Activated T-cell treated with anti-CD3 and anti-CD28 coated beads, Interleukin-2, amount 50 U/mL, for 72 hours (primary cell): Measurements from ENCODE around the gene ABHD17A. TPM values are rescaled to one million over a fixed set of nuclear protein-coding genes. Genes with fewer than 3 reads are reported as not detected.

Experiments
- ATAC-seq, 2 donors: fragments of 150-1000 bp; cut with Tn5 transposase; replicated peaks in 1 of 2; 2 replicates each; pipeline ENCODE4 v1.10.0; 2021; ENCODE audit warnings: moderate library complexity in 2 of 2, mild to moderate bottlenecking in 1 of 2
- DNase-seq, 2 donors: peaks; one replicate each; pipeline ENCODE4 v3.0.0; 2021 to 2022; ENCODE audit warnings: mixed read lengths in 1 of 2
- H3K27ac Mint-ChIP-seq: one replicate; pipeline ENCODE4 v1.8.0; 2022; ENCODE audit warnings: mild to moderate bottlenecking, moderate library complexity, mixed read lengths
- H3K27me3 Mint-ChIP-seq: one replicate; pipeline ENCODE4 v1.8.0; 2022; ENCODE audit warnings: low read depth, mixed read lengths
- H3K36me3 Mint-ChIP-seq, 2 donors: one replicate each; pipeline ENCODE4 v1.8.0; 2022; ENCODE audit warnings: mixed read lengths in 2 of 2, mild to moderate bottlenecking in 1 of 2; ENCODE audit not compliant: insufficient read depth in 2 of 2
- H3K4me1 Mint-ChIP-seq: one replicate; pipeline ENCODE4 v1.8.0; 2022; ENCODE audit warnings: low read depth, mixed read lengths
- H3K4me3 Mint-ChIP-seq, 2 donors: one replicate each; pipeline ENCODE4 v1.8.0; 2022; ENCODE audit warnings: mild to moderate bottlenecking in 2 of 2, mixed read lengths in 2 of 2, moderate library complexity in 2 of 2
- H3K9me3 Mint-ChIP-seq, 2 donors: one replicate each; pipeline ENCODE4 v1.8.0; 2022; ENCODE audit warnings: mixed read lengths in 2 of 2
- total RNA-seq, 2 donors: library from RNA; stranded (reverse); gene quantifications; one replicate each; pipeline ENCODE4 v1.2.3, GENCODE V29; 2022

ABHD17A gene
- total RNA-seq, 2 donors from 2014 or later: 84.2 to 92.1 TPM

GRCh38 chr19:1862424-1863327, 22.6 kb downstream of the ABHD17A start:
- peak overlapping the region; percentile 85 for H3K27ac Mint-ChIP-seq
- H3K9me3 Mint-ChIP-seq: no peaks in the 10 kb centered on the region
- no peaks in the 10 kb centered on the region for H3K27me3 Mint-ChIP-seq
- peak; percentile 67 to 74 for DNase-seq
- ATAC-seq: peak; percentile 3 to 6
- H3K4me1 Mint-ChIP-seq: peaks cover 34% of the 10 kb centered on the region
- H3K36me3 Mint-ChIP-seq: peaks cover 0 to 1% of the 10 kb centered on the region in 2 donors
- H3K4me3 Mint-ChIP-seq: peak overlapping the region; percentile 95 to 99

- Mint-ChIP-seq H3K4me1 (peaks cover 34% of the 10 kb centered on the region), H3K36me3 (peaks cover 0 to 1% of the 10 kb centered on the region in 2 donors), H3K27me3 (no peaks in the 10 kb centered on the region), H3K9me3 (no peaks in the 10 kb centered on the region), H3K27ac (peak overlapping the region; percentile 85), H3K4me3 (peak overlapping the region; percentile 95 to 99)
- DNase-seq (no peak), ATAC-seq (no peak)
These were observed 23.2 kb downstream of the ABHD17A start for GRCh38 chr19:1862068-1862423.

- no peaks in the 10 kb centered on the region for H3K27me3 Mint-ChIP-seq
- no peak for DNase-seq
- no peak for ATAC-seq
- H3K36me3 Mint-ChIP-seq: peaks cover 0 to 1% of the 10 kb centered on the region in 2 donors
- H3K27ac Mint-ChIP-seq: peak overlapping the region; percentile 34
- no peaks in the 10 kb centered on the region for H3K9me3 Mint-ChIP-seq
- H3K4me1 Mint-ChIP-seq: peaks cover 35% of the 10 kb centered on the region
- peak overlapping the region; percentile 95 to 99 for H3K4me3 Mint-ChIP-seq
These were observed 23.7 kb downstream of the ABHD17A start for GRCh38 chr19:1861599-1862031.

- Mint-ChIP-seq H3K9me3 (no peaks in the 10 kb centered on the region), H3K4me1 (peaks cover 40% of the 10 kb centered on the region), H3K27me3 (no peaks in the 10 kb centered on the region), H3K27ac (no peak overlapping the region), H3K4me3 (peak overlapping the region; percentile 95 to 99), H3K36me3 (peaks cover 0 to 1% of the 10 kb centered on the region in 2 donors)
- DNase-seq (no peak), ATAC-seq (no peak)
These were observed 24.3 kb downstream of the ABHD17A start for GRCh38 chr19:1860821-1861598.

- no peak overlapping the region for H3K27ac Mint-ChIP-seq
- ATAC-seq: no peak
These were observed 25.1 kb downstream of the ABHD17A start for GRCh38 chr19:1860042-1860775.

GRCh38 chr19:1859331-1859781, 25.9 kb downstream of the ABHD17A start:
- ATAC-seq (no peak), DNase-seq (no peak)
- H3K9me3 Mint-ChIP-seq: no peaks in the 10 kb centered on the region
- H3K27ac Mint-ChIP-seq: no peak overlapping the region
- peaks cover 0 to 1% of the 10 kb centered on the region in 2 donors for H3K36me3 Mint-ChIP-seq
- H3K4me3 Mint-ChIP-seq: peak overlapping the region; percentile 40 to 99
- peaks cover 54% of the 10 kb centered on the region for H3K4me1 Mint-ChIP-seq
- H3K27me3 Mint-ChIP-seq: no peaks in the 10 kb centered on the region

More at GRCh38 chr19:1860042-1860775, 25.1 kb downstream of the ABHD17A start:
- Mint-ChIP-seq H3K4me1 (peaks cover 45% of the 10 kb centered on the region), H3K4me3 (peak overlapping the region; percentile 40 to 99), H3K27me3 (no peaks in the 10 kb centered on the region), H3K9me3 (no peaks in the 10 kb centered on the region), H3K36me3 (peaks cover 0 to 1% of the 10 kb centered on the region in 2 donors)
- peak; percentile 52 to 60 for DNase-seq

GRCh38 chr19:1858412-1859081, 26.7 kb downstream of the ABHD17A start:
- H3K27ac Mint-ChIP-seq: peak overlapping the region; percentile 46
- H3K9me3 Mint-ChIP-seq: no peaks in the 10 kb centered on the region
- no peak for DNase-seq
- H3K4me1 Mint-ChIP-seq: peaks cover 56% of the 10 kb centered on the region
- H3K4me3 Mint-ChIP-seq: peak overlapping the region; percentile 29 to 56
- peaks cover 0 to 1% of the 10 kb centered on the region in 2 donors for H3K36me3 Mint-ChIP-seq
- no peaks in the 10 kb centered on the region for H3K27me3 Mint-ChIP-seq
- no peak for ATAC-seq

GRCh38 chr19:1857648-1858326, 27.5 kb downstream of the ABHD17A start:
- peaks cover 0 to 1% of the 10 kb centered on the region in 2 donors for H3K36me3 Mint-ChIP-seq

GRCh38 chr19:1856698-1857603, 28.3 kb downstream of the ABHD17A start:
- DNase-seq (peak; percentile 69 to 73), ATAC-seq (peak; percentile 25 to 41)
- no peaks in the 10 kb centered on the region for H3K27me3 Mint-ChIP-seq
- H3K4me3 Mint-ChIP-seq: peak overlapping the region; percentile 90 to 91
- no peaks in the 10 kb centered on the region for H3K36me3 Mint-ChIP-seq
- no peak overlapping the region for H3K27ac Mint-ChIP-seq
- peaks cover 63% of the 10 kb centered on the region for H3K4me1 Mint-ChIP-seq
- H3K9me3 Mint-ChIP-seq: no peaks in the 10 kb centered on the region

More at GRCh38 chr19:1857648-1858326, 27.5 kb downstream of the ABHD17A start:
- no peaks in the 10 kb centered on the region for H3K27me3 Mint-ChIP-seq
- peak overlapping the region; percentile 29 to 79 for H3K4me3 Mint-ChIP-seq
- no peak for DNase-seq
- no peaks in the 10 kb centered on the region for H3K9me3 Mint-ChIP-seq
- no peak for ATAC-seq
- peaks cover 62% of the 10 kb centered on the region for H3K4me1 Mint-ChIP-seq
- peak overlapping the region; percentile 46 for H3K27ac Mint-ChIP-seq

- Mint-ChIP-seq H3K4me1 (peaks cover 57% of the 10 kb centered on the region), H3K27me3 (no peaks in the 10 kb centered on the region), H3K9me3 (no peaks in the 10 kb centered on the region), H3K27ac (peak overlapping the region; percentile 12), H3K36me3 (no peaks in the 10 kb centered on the region), H3K4me3 (peak overlapping the region; percentile 90 to 91)
- DNase-seq: no peak
- ATAC-seq: no peak
These were observed 29.0 kb downstream of the ABHD17A start for GRCh38 chr19:1856345-1856697.

- Mint-ChIP-seq H3K4me1 (peaks cover 55% of the 10 kb centered on the region), H3K36me3 (no peaks in the 10 kb centered on the region), H3K27ac (peak overlapping the region; percentile 80), H3K27me3 (no peaks in the 10 kb centered on the region), H3K4me3 (peak overlapping the region; percentile 90 to 91), H3K9me3 (no peaks in the 10 kb centered on the region)
- peak; percentile 53 to 54 for DNase-seq
- peak; percentile 33 to 41 for ATAC-seq
These were observed 29.5 kb downstream of the ABHD17A start for GRCh38 chr19:1855828-1856255.
